ENCODE measurements around the gene SYT1. TPM values are rescaled to one million over a fixed set of nuclear protein-coding genes. Genes with fewer than 3 reads are reported as not detected.

Gene SYT1
- polyA plus RNA-seq, 3 donors: 0.72 TPM; not detected in 2

DNA sequence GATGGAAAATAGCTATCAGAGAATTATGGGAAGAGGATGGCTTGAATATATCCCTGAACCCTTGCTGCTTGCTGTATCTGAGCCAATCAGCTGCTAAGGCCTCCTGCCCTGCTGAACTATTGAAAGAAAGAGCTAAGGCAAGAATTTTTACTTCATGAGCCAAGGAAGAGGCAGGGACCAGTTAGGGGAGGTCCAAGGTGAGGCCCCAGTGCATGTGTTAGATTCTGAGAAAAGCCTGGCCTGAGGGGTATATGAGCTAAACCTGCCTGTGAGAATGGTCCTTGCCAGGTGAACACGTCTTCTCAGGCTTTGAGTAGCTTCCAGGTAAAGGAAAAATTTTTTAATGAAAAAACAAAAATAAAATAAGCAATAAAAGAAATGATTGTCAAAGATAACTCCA lies 218.0 kb downstream of the SYT1 start:
- intact Hi-C loops (cut with micrococcal nuclease): no loop called here
- Histone ChIP-seq H3K27ac (ENCODE audit: low read depth in 1 of 2, low read length in 2 of 2) (no peak overlapping the region), H4K20me1 (ENCODE audit: insufficient read depth, low read length) (no peaks in the 10 kb centered on the region)

DNA sequence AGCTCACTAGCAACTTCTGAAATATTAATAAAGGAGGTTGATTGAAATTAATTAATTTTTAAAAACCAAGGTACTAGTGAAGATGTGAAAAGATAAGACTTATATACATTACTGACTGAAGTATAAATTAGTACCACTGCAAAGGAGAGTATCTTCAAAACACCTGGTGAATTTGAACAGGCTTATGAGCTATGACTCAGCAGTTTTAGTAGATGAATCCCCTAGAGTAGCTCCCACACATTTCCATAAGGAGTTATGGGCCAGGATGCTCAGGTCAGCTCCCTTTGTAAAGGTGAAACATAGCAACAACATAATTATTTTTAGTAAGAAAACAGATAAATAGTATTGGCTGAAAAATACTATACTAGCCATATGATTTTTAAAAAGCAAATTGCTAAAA lies 218.6 kb downstream of the SYT1 start:
- Histone ChIP-seq H3K4me2 (replicated peaks; ENCODE audit: extremely low read depth, low read length, poor library complexity, severe bottlenecking) (no peak overlapping the region), H2AFZ (ENCODE audit: insufficient read depth, low read depth, low read length, poor library complexity, severe bottlenecking) (no peak overlapping the region), H3K4me3 (replicated peaks in 1 of 3; ENCODE audit: low read depth in 2 of 3, low read length in 3 of 3) (no peak overlapping the region), H4K20me1 (ENCODE audit: insufficient read depth, low read length) (no peaks in the 10 kb centered on the region), H3K79me2 (ENCODE audit: insufficient read depth, low read length) (no peaks in the 10 kb centered on the region), H3K27ac (ENCODE audit: low read depth in 1 of 2, low read length in 2 of 2) (no peak overlapping the region), H3K4me1 (ENCODE audit: control insufficient read depth in 1 of 2, insufficient read depth in 2 of 2, low read length in 2 of 2) (no peaks in the 10 kb centered on the region), H3K27me3 (ENCODE audit: control insufficient read depth in 2 of 2, insufficient read depth in 2 of 2, low read length in 2 of 2) (no peaks in the 10 kb centered on the region), H3K9me3 (replicated peaks in 1 of 2; ENCODE audit: control insufficient read depth in 1 of 2, insufficient read depth in 1 of 2, low read length in 2 of 2) (no peaks in the 10 kb centered on the region), H3K9ac (ENCODE audit: insufficient read depth, low read length, poor library complexity, severe bottlenecking) (no peak overlapping the region), H3K36me3 (replicated peaks in 1 of 2; ENCODE audit: control insufficient read depth in 1 of 2, insufficient read depth in 2 of 2, low read length in 2 of 2) (no peaks in the 10 kb centered on the region)
- DNase-seq: no peak
- TF ChIP-seq, protein P1, sequence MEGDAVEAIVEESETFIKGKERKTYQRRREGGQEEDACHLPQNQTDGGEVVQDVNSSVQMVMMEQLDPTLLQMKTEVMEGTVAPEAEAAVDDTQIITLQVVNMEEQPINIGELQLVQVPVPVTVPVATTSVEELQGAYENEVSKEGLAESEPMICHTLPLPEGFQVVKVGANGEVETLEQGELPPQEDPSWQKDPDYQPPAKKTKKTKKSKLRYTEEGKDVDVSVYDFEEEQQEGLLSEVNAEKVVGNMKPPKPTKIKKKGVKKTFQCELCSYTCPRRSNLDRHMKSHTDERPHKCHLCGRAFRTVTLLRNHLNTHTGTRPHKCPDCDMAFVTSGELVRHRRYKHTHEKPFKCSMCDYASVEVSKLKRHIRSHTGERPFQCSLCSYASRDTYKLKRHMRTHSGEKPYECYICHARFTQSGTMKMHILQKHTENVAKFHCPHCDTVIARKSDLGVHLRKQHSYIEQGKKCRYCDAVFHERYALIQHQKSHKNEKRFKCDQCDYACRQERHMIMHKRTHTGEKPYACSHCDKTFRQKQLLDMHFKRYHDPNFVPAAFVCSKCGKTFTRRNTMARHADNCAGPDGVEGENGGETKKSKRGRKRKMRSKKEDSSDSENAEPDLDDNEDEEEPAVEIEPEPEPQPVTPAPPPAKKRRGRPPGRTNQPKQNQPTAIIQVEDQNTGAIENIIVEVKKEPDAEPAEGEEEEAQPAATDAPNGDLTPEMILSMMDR (IDR thresholded peaks at IDR 0.05): no peak
- H3K27ac Mint-ChIP-seq: no peak overlapping the region
- H3K9me3 Mint-ChIP-seq: no peaks in the 10 kb centered on the region
- H3K36me3 Mint-ChIP-seq: no peaks in the 10 kb centered on the region
- no peaks in the 10 kb centered on the region for H3K27me3 Mint-ChIP-seq (ENCODE audit: low read depth in 3 of 3)
- no peak overlapping the region for H3K4me3 Mint-ChIP-seq
- no peaks in the 10 kb centered on the region for H3K4me1 Mint-ChIP-seq
- intact Hi-C loops (cut with micrococcal nuclease): no loop called here

More for the DNA sequence above, 218.0 kb downstream of the SYT1 start:
- Histone ChIP-seq H3K79me2 (ENCODE audit: insufficient read depth, low read length) (no peaks in the 10 kb centered on the region), H3K36me3 (replicated peaks in 1 of 2; ENCODE audit: control insufficient read depth in 1 of 2, insufficient read depth in 2 of 2, low read length in 2 of 2) (no peaks in the 10 kb centered on the region), H3K9me3 (replicated peaks in 1 of 2; ENCODE audit: control insufficient read depth in 1 of 2, insufficient read depth in 1 of 2, low read length in 2 of 2) (no peaks in the 10 kb centered on the region), H3K4me1 (ENCODE audit: control insufficient read depth in 1 of 2, insufficient read depth in 2 of 2, low read length in 2 of 2) (no peaks in the 10 kb centered on the region), H3K4me2 (replicated peaks; ENCODE audit: extremely low read depth, low read length, poor library complexity, severe bottlenecking) (no peak overlapping the region), H3K9ac (ENCODE audit: insufficient read depth, low read length, poor library complexity, severe bottlenecking) (no peak overlapping the region), H2AFZ (ENCODE audit: insufficient read depth, low read depth, low read length, poor library complexity, severe bottlenecking) (no peak overlapping the region), H3K4me3 (replicated peaks in 1 of 3; ENCODE audit: low read depth in 2 of 3, low read length in 3 of 3) (no peak overlapping the region), H3K27me3 (ENCODE audit: control insufficient read depth in 2 of 2, insufficient read depth in 2 of 2, low read length in 2 of 2) (no peaks in the 10 kb centered on the region)
- Mint-ChIP-seq H3K4me3 (no peak overlapping the region), H3K4me1 (no peaks in the 10 kb centered on the region), H3K27me3 (ENCODE audit: low read depth in 3 of 3) (no peaks in the 10 kb centered on the region), H3K9me3 (no peaks in the 10 kb centered on the region), H3K27ac (no peak overlapping the region), H3K36me3 (no peaks in the 10 kb centered on the region)
- TF ChIP-seq, protein P1 (IDR thresholded peaks at IDR 0.05): no peak
- no CpG with 5 or more reads among the region's 1 CpG for WGBS (ENCODE audit: insufficient coverage)
- no peak for DNase-seq

Measured in CD14-positive monocyte (primary cell).